ENCODE results near the gene PPP4R3A.
"Not testable (repeated sequence)": the region's sequence is repeated elsewhere in the genome, so short reads cannot be mapped to it uniquely, and the experiment has no call there.

The PPP4R3A gene

DNA sequence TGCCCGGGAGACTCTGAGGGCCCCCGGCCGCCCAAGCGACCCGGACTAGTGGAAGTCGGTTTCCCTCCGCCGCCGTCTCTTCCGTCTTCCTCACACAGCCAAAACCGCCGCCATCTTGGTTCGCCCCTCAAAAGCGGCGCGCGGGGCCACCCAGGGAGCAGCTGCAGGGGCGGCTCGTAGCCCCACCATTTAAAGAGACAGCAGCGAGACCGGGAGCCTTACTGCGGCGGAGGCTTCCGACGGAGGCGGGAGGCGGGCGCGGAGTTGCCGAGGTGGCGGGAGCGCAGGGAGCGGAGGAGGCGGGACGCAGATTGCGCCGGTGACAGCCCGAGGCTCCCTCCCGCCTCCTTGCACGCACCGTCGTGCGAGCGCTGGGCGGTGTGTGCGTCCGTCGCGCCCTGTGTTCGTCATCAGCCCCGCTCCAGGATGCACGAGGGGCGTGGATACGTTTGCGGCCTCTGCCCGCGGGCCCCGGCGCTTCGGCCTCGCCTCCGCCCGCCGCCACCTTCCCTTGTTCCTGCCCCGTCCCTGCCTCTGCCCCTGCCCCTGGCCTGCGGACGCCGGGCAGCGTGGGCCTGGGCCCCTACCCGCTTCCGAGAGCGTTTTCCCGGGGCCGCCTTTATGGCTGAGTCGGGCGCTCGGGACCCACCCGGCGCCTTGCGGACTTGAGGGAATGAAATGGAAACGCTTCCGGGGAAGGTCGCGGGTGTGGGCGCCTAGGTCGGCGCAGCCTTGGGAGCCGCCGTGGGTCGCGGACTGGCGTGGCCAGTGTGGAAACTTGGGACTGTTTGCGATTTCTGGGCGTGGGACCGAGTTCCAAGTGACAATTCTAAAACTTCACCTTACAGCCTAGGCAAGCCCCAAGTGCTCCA is at the start of gene PPP4R3A:
TSS of gene PPP4R3A (minus strand) at position 140 of the 872 bp plus-strand sequence. CDS start 663 bp downstream, outside the sequence.
- H3K27ac Mint-ChIP-seq: peak within 1 kb of the TSS; percentile 99
- peaks cover 24% of the 10 kb centered on the region for H3K4me1 Mint-ChIP-seq (ENCODE audit: low read depth)
- peak within 1 kb of the TSS; percentile 100 for H3K4me3 Mint-ChIP-seq
- H3K9me3 Mint-ChIP-seq: no peaks in the 10 kb centered on the region
- H3K27me3 Mint-ChIP-seq (ENCODE audit: low read depth): no peaks in the 10 kb centered on the region
- H3K36me3 Mint-ChIP-seq (ENCODE audit: low read depth): peaks cover 28% of the 10 kb centered on the region

DNA sequence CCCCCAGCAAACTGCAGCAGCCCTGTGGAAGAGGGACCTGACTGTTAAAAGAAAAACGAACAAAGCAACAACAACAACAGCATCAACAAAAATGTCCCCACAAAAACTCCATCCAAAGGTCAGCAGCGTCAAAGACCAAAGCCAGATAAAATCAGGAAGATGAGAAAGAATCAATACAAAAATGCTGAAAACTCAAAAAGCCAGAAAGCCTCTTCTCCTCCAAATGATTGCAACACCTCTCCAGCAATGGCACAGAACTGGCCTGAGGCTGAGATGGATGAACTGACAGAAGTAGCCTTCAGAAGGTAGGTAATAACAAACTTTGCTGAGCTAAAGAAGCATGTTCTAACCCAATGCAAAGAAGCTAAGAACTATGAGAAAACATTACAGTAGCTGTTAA is 45.4 kb upstream of the PPP4R3A start:
- Mint-ChIP-seq H3K4me1 (ENCODE audit: low read depth) (no peaks in the 10 kb centered on the region), H3K9me3 (peaks cover 12% of the 10 kb centered on the region), H3K4me3 (no peak overlapping the region), H3K27ac (no peak overlapping the region), H3K27me3 (ENCODE audit: low read depth) (peaks cover 17% of the 10 kb centered on the region), H3K36me3 (ENCODE audit: low read depth) (no peaks in the 10 kb centered on the region)

DNA sequence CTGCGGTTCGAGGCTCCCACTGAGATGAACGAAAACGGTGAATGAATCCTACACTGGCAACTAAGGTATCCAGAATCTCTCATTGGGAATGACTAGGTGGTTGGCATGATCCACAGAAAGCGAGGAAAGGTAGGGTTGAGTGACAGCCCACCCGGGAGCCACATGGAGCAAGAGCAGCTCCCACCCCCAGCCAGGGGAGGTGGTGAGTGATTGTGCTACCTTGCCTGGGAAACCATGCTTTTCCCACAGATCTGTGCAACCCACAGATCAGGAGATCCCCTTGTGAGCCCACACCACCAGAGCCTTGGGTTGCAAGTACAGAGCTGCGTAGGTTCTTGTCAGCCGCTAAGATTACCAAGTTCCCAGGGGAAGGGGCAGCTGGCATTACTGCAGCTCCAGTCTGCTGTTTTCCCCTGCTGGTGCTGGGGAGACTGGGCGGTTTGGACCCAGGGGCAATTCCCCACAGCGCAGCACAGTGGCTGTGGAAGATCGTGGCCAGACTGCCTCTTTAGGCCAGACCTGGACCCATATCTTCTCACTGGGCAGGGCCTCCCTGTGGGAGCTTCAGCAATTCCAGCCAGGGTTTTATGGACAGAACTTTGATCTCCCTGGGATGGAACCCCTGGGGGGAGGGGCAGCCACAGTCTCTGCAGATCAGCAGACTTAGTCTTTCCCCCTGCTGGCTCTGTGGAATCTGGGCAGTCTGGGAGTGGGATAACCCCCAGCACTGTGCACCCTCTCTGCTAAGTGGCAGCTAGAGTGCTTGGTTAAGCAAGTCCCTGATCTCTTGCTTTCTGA is 44.6 kb upstream of the PPP4R3A start:
- Mint-ChIP-seq H3K4me1 (ENCODE audit: low read depth) (no peaks in the 10 kb centered on the region), H3K27me3 (ENCODE audit: low read depth) (peaks cover 15% of the 10 kb centered on the region), H3K9me3 (peaks cover 12% of the 10 kb centered on the region), H3K27ac (no peak overlapping the region), H3K4me3 (no peak overlapping the region), H3K36me3 (ENCODE audit: low read depth) (no peaks in the 10 kb centered on the region)

DNA sequence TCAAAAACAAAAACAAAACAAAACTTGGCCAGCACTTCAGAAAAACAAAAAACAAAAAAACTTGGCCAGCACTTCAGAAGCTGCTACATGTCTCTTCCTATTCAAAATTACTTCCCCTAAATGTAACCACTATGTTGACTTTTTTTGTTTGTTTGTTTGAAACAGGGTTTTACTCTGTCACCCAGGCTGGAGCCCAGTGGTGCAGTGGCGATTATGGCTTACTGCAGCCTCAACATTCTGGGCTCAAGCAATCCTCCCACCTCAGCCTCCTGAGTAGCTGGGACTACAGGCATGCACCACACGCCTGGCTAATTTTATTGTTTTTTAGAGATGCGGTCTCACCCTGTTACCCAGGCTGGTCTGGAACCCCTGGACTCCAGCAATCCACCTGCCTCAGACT is 38.0 kb upstream of the PPP4R3A start:
- H3K27ac Mint-ChIP-seq: no peak overlapping the region
- no peaks in the 10 kb centered on the region for H3K4me1 Mint-ChIP-seq (ENCODE audit: low read depth)
- no peak overlapping the region for H3K4me3 Mint-ChIP-seq
- H3K36me3 Mint-ChIP-seq (ENCODE audit: low read depth): no peaks in the 10 kb centered on the region
- no peaks in the 10 kb centered on the region for H3K9me3 Mint-ChIP-seq
- H3K27me3 Mint-ChIP-seq (ENCODE audit: low read depth): peaks cover 15% of the 10 kb centered on the region

DNA sequence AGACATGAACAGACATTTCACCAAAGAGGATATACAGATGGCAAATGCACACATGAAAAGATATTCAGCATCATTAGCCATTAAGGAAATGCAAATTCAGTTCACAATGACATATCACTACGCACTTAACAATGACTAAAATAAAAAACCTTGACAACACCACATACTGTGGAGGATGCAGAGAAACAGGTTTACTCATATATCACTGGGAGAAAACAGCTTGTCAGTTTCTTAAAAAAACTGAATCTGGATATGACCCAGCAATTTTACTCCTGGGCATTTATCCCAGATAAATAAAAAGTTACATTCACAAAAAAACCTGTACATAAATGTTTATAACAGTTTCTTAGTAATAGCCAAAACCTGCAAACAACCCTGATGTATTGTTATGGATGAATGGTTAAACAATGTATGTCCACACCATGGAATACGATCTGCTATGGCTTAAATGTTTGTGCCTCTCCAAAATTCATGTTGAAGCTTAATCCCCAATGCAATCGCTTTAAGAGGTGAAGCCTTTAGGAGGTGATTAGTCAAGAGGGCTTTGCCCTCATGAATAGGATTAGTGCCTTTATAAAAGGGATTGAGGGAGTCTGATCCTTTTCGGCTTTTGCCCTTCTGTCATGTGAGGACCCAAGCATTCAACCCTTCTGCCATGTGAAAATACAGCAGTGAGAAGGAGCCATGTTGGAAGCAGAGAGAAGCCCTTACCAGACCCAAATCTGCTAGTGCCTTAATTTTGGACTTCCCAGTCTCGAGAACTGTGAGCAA is 36.0 kb upstream of the PPP4R3A start:
- H3K27me3 Mint-ChIP-seq (ENCODE audit: low read depth): peaks cover 18% of the 10 kb centered on the region
- H3K36me3 Mint-ChIP-seq (ENCODE audit: low read depth): no peaks in the 10 kb centered on the region
- H3K27ac Mint-ChIP-seq: no peak overlapping the region
- H3K4me3 Mint-ChIP-seq: no peak overlapping the region
- H3K9me3 Mint-ChIP-seq: peaks cover 14% of the 10 kb centered on the region
- H3K4me1 Mint-ChIP-seq (ENCODE audit: low read depth): no peaks in the 10 kb centered on the region

DNA sequence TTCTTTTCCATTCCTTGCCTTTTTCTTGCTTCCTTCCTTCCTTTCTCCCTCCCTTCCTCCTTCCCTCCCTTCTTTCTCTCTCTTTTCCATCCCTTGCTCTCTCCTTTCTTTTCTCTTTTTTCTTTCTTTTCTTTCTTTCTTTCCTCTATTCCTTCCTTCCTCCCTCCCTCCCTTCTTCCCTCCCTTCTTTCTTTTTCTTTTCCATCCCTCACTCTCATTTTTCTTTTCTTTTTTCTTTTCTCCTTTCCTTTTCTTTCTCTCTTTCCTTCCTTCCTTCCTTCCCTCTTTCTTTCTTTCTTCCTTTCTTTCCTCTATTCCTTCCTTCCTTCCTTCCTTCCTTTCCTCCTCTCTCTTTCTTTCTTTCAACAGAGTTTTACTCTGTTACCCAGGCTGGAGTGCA is 35.1 kb upstream of the PPP4R3A start:
- no peak overlapping the region for H3K4me3 Mint-ChIP-seq
- H3K4me1 Mint-ChIP-seq (ENCODE audit: low read depth): no peaks in the 10 kb centered on the region
- H3K27ac Mint-ChIP-seq: no peak overlapping the region
- H3K9me3 Mint-ChIP-seq: peaks cover 22% of the 10 kb centered on the region
- H3K27me3 Mint-ChIP-seq (ENCODE audit: low read depth): peaks cover 21% of the 10 kb centered on the region
- H3K36me3 Mint-ChIP-seq (ENCODE audit: low read depth): no peaks in the 10 kb centered on the region

DNA sequence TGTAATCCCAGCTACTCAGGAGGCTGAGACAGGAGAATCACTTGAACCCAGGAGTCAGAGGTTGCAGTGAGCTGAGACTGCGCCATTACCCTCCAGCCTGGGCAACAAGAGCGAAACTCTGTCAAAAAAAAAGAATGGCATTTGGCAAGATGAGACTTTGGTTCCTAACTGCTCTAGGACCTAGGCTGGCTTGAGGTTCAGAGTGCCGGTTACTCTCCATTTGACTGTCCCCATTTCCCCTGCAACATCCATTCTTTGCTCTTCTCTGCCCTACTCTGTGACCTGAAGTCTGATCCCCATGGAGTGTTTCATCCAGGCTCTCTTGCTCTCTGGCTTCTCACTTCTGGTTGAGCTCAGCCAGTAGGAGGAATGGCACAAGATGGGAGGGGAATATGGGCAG is 26.2 kb upstream of the PPP4R3A start:
- no peak overlapping the region for H3K27ac Mint-ChIP-seq
- H3K4me3 Mint-ChIP-seq: no peak overlapping the region
- peaks cover 10% of the 10 kb centered on the region for H3K27me3 Mint-ChIP-seq (ENCODE audit: low read depth)
- H3K9me3 Mint-ChIP-seq: peaks cover 20% of the 10 kb centered on the region
- H3K4me1 Mint-ChIP-seq (ENCODE audit: low read depth): no peaks in the 10 kb centered on the region
- peaks cover 2% of the 10 kb centered on the region for H3K36me3 Mint-ChIP-seq (ENCODE audit: low read depth)

DNA sequence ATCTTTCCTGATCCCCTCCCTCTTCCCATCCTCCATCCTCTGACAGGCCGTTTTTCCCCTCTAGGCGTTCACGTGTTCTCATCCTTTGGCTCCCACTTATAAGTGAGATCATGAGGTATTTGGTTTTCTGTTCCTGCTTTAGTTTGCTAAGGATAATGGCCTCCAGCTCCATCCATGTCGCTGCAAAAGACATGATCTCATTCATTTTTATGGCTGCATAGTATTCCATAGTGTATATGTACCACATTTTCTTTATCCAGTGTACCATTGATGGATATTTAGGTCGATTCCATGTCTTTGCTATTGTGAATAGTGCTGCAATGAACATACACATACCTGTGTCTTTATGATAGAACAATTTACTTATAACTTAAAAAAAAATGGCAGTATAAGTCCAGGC is 23.9 kb upstream of the PPP4R3A start:
- not testable (repeated sequence) for H3K9me3 Mint-ChIP-seq; H3K27me3 Mint-ChIP-seq (ENCODE audit: low read depth); H3K4me3 Mint-ChIP-seq; H3K27ac Mint-ChIP-seq; H3K36me3 Mint-ChIP-seq (ENCODE audit: low read depth); H3K4me1 Mint-ChIP-seq (ENCODE audit: low read depth)

DNA sequence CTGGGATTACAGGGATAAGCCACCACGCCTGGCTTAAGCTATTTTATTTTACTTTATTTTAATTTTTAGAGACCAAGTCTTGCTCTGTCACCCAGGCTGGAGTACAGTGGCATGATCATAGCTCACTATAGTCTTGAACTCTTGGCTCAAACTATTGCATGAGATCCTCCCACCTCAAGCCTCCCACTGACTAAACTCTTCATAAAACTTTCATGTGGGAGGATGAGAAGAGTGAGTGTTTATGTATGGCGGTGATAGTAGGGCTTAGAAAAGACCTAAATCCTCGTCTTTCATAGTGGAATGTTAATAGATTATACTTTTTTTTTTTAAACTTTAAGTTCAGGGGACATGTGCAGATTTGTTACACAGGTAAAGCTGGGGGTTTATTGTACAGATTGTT is 23.5 kb upstream of the PPP4R3A start:
- Mint-ChIP-seq H3K9me3 (peaks cover 3% of the 10 kb centered on the region), H3K27ac (no peak overlapping the region), H3K4me1 (ENCODE audit: low read depth) (no peaks in the 10 kb centered on the region), H3K36me3 (ENCODE audit: low read depth) (no peaks in the 10 kb centered on the region), H3K4me3 (no peak overlapping the region), H3K27me3 (ENCODE audit: low read depth) (peaks cover 3% of the 10 kb centered on the region)

DNA sequence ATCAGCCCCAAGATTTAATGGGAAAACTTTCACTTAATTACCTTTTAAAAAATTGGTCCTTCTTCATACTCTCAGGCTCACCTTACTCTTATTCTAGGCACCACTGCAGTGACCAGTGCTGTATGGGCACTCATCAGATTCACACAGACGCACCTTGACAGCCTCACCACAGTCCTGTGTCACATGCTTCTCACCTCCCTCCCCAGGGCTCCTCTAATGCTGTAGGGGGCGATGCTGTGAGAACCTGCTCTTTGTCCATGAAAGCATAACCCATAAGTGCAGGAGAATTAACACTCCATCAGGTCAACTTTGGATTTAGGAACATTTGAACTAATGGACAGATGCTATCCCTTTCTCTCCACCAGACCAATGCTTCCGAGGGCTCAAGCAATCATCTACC is 13.9 kb upstream of the PPP4R3A start:
- Mint-ChIP-seq H3K4me1 (ENCODE audit: low read depth) (no peaks in the 10 kb centered on the region), H3K36me3 (ENCODE audit: low read depth) (peaks cover 2% of the 10 kb centered on the region), H3K9me3 (peaks cover 4% of the 10 kb centered on the region), H3K27me3 (ENCODE audit: low read depth) (peaks cover 5% of the 10 kb centered on the region), H3K4me3 (no peak overlapping the region), H3K27ac (no peak overlapping the region)

DNA sequence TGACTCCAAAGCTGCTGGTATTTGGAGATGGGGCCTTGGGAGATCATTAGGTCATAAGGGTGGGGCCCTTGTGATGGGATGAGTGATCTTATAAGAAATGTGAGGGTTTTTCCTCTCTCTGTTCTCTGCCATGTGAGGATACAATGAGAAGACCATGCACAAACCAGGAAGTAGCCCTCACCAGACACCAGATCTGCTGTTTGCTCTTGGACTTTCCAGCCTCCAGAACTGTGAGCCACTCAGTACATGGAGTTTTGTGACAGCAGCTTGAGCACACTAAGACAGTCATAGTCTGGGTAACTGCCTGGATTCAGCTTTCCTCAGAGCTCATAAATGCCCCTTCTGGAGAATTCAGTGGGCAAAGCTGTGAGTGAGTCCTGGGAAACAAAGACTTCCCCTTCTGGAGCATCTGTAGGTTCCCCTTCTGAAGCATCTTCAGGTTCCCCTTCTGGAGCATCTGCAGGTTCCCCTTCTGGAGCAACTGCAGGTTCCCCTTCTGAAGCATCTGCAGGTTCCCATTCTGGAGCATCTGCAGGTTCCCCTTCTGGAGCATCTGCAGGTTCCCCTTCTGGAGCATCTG is 11.0 kb upstream of the PPP4R3A start:
- H3K36me3 Mint-ChIP-seq (ENCODE audit: low read depth): peaks cover 2% of the 10 kb centered on the region
- H3K27me3 Mint-ChIP-seq (ENCODE audit: low read depth): peaks cover 13% of the 10 kb centered on the region
- peaks cover 4% of the 10 kb centered on the region for H3K9me3 Mint-ChIP-seq
- no peak overlapping the region for H3K4me3 Mint-ChIP-seq
- H3K27ac Mint-ChIP-seq: no peak overlapping the region
- peaks cover 6% of the 10 kb centered on the region for H3K4me1 Mint-ChIP-seq (ENCODE audit: low read depth)

DNA sequence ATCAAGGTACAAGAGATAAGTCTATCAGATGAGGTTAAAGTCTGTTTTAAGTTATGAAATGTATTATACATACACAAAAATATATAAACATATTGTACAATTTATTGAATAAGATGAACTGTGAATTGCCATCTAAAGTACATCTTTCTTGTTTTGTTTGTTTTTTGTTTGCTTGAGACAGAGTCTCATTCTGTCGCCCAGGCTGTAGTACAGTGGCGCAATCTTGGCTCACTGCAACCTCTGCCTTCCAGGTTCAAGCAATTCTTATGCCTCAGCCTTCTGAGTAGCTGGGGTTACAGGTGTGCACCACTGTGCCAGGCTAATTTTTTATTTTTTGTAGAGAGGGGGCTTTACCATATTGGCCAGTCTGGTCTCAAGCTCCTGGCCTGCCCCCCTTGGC is 10.0 kb upstream of the PPP4R3A start:
- peaks cover 4% of the 10 kb centered on the region for H3K9me3 Mint-ChIP-seq
- H3K27ac Mint-ChIP-seq: no peak overlapping the region
- peaks cover 13% of the 10 kb centered on the region for H3K27me3 Mint-ChIP-seq (ENCODE audit: low read depth)
- H3K4me3 Mint-ChIP-seq: no peak overlapping the region
- H3K36me3 Mint-ChIP-seq (ENCODE audit: low read depth): peaks cover 2% of the 10 kb centered on the region
- peaks cover 6% of the 10 kb centered on the region for H3K4me1 Mint-ChIP-seq (ENCODE audit: low read depth)

DNA sequence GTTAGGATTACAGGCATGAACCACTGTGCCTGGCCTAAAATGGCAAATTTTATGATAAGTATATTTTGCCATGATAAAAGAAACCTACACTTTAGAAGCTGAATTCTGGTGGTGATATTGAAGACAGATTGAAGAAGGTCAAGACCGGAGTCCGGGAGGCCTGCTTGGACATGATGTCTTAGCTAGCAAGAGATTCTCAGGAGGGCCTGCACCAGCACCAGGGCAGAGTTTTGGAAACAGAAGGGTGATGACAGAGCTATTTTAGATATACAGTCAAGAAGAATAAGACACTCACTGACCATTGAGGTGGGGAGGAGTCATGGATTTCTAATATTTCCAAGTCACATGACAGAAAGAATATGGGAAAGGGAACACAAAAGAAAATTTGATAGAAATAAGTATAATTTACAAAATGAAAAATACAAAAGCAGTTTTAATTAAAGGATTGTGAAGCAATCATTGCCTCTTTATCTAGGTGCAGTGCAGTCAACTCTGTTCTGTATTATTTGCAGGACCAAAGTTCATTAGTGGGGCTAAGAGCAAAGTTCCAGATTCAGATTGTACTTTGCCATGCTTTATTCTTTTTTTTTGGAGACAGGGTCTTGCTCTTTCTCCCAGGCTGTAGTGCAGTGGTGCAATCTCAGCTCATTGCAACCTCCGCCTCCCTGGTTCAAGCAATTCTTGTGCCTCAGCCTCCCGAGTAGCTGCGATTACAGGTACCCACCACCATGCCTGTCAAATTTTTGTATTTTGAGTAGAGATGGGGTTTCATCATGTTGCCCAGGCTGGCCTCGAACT is 9.3 kb upstream of the PPP4R3A start:
- Mint-ChIP-seq H3K27ac (no peak overlapping the region), H3K4me1 (ENCODE audit: low read depth) (peaks cover 6% of the 10 kb centered on the region), H3K36me3 (ENCODE audit: low read depth) (no peaks in the 10 kb centered on the region), H3K27me3 (ENCODE audit: low read depth) (peaks cover 8% of the 10 kb centered on the region), H3K9me3 (peaks cover 4% of the 10 kb centered on the region), H3K4me3 (no peak overlapping the region)
